Skeletal muscle tissue (tissue), 4 donors: ENCODE results near the gene DPYSL4. TPM values are rescaled to one million over a fixed set of nuclear protein-coding genes. Genes with fewer than 3 reads are reported as not detected.

ENCODE experiments used
- H3K27ac ChIP-seq: one replicate; pipeline ENCODE4 v1.7.0; 2013; ENCODE audit warnings: mild to moderate bottlenecking, low read depth, low read length, inconsistent platforms
- H3K27me3 ChIP-seq, 3 donors: one replicate each; pipeline ENCODE4 v1.7.0; 2013; ENCODE audit warnings: low read length in 3 of 3; ENCODE audit not compliant: control insufficient read depth in 3 of 3, insufficient read depth in 3 of 3
- H3K36me3 ChIP-seq, 3 donors: one replicate each; pipeline ENCODE4 v1.7.0; 2013; ENCODE audit warnings: low read length in 3 of 3; ENCODE audit not compliant: control insufficient read depth in 3 of 3, insufficient read depth in 3 of 3
- H3K4me1 ChIP-seq, 3 donors: one replicate each; pipeline ENCODE4 v1.7.0; 2013; ENCODE audit warnings: low read length in 3 of 3, mild to moderate bottlenecking in 3 of 3; ENCODE audit not compliant: control insufficient read depth in 3 of 3, insufficient read depth in 3 of 3
- H3K4me3 ChIP-seq, 3 donors: one replicate each; pipeline ENCODE4 v1.7.0; 2013; ENCODE audit warnings: low read length in 3 of 3
- H3K9ac ChIP-seq, 3 donors: one replicate each; pipeline ENCODE4 v1.7.0; 2013; ENCODE audit warnings: low read length in 3 of 3, mild to moderate bottlenecking in 3 of 3, moderate library complexity in 2 of 3, low read depth in 1 of 3
- H3K9me3 ChIP-seq, 3 donors: one replicate each; pipeline ENCODE4 v1.7.0; 2013; ENCODE audit warnings: low read length in 3 of 3; ENCODE audit not compliant: control insufficient read depth in 3 of 3
- total RNA-seq: library from RNA; depleted of rRNA; stranded (reverse); fragments of >200 nt; gene quantifications from one replicate; pipeline ENCODE4 v1.2.3, GENCODE V29; 2014
- donor health status: Osteomylitis.

Gene DPYSL4
- total RNA-seq, 1 donor from 2014 or later = 1.0 TPM

- Histone ChIP-seq H3K36me3 (peaks cover 0 to 7% (median 7%) of the 10 kb centered on the region in 3 donors), H3K9ac (no peak overlapping the region), H3K27me3 (peaks cover 0 to 6% (median 0%) of the 10 kb centered on the region in 3 donors), H3K27ac (no peak overlapping the region), H3K4me1 (no peaks in the 10 kb centered on the region), H3K4me3 (no peak overlapping the region), H3K9me3 (no peaks in the 10 kb centered on the region)
These were observed 17.6 kb upstream of the DPYSL4 start for GRCh38 chr10:132169031-132169765.

GRCh38 chr10:132169766-132170560, 16.8 kb upstream of the DPYSL4 start:
- no peak overlapping the region for H3K27ac ChIP-seq
- H3K4me1 ChIP-seq = no peaks in the 10 kb centered on the region
- no peak overlapping the region for H3K4me3 ChIP-seq
- no peak overlapping the region for H3K9ac ChIP-seq
- H3K36me3 ChIP-seq = peaks cover 0 to 7% (median 7%) of the 10 kb centered on the region in 3 donors
- H3K27me3 ChIP-seq = peaks cover 0 to 9% (median 0%) of the 10 kb centered on the region in 3 donors
- no peaks in the 10 kb centered on the region for H3K9me3 ChIP-seq

- H3K4me1 ChIP-seq = peaks cover 0 to under 1% (median 0%) of the 10 kb centered on the region in 3 donors
- no peak overlapping the region for H3K27ac ChIP-seq
- peaks cover 0 to 7% (median 7%) of the 10 kb centered on the region in 3 donors for H3K36me3 ChIP-seq
- H3K9ac ChIP-seq = no peak overlapping the region
- H3K9me3 ChIP-seq = no peaks in the 10 kb centered on the region
- H3K4me3 ChIP-seq = no peak overlapping the region
- H3K27me3 ChIP-seq = peaks cover 0 to 15% (median under 1%) of the 10 kb centered on the region in 3 donors
These were observed 16.0 kb upstream of the DPYSL4 start for GRCh38 chr10:132170561-132171361.

GRCh38 chr10:132172091-132173066, 14.4 kb upstream of the DPYSL4 start:
- H3K4me1 ChIP-seq = peaks cover 0 to 4% (median 4%) of the 10 kb centered on the region in 3 donors
- H3K4me3 ChIP-seq = no peak overlapping the region
- H3K27me3 ChIP-seq = peaks cover 9 to 28% (median 12%) of the 10 kb centered on the region in 3 donors
- H3K27ac ChIP-seq = no peak overlapping the region
- peaks cover 0 to 7% (median 7%) of the 10 kb centered on the region in 3 donors for H3K36me3 ChIP-seq
- H3K9ac ChIP-seq = no peak overlapping the region
- no peaks in the 10 kb centered on the region for H3K9me3 ChIP-seq

GRCh38 chr10:132173185-132173584, 13.6 kb upstream of the DPYSL4 start:
- Histone ChIP-seq H3K9ac (no peak overlapping the region), H3K27me3 (peaks cover 14 to 36% (median 18%) of the 10 kb centered on the region in 3 donors), H3K36me3 (peaks cover 0 to 7% (median 5%) of the 10 kb centered on the region in 3 donors), H3K4me1 (peaks cover 0 to 4% (median 4%) of the 10 kb centered on the region in 3 donors), H3K9me3 (no peaks in the 10 kb centered on the region), H3K27ac (no peak overlapping the region), H3K4me3 (no peak overlapping the region)

GRCh38 chr10:132174237-132174636, 12.5 kb upstream of the DPYSL4 start:
- Histone ChIP-seq H3K4me3 (no peak overlapping the region), H3K27ac (no peak overlapping the region), H3K9me3 (no peaks in the 10 kb centered on the region), H3K4me1 (peaks cover 0 to 4% (median 4%) of the 10 kb centered on the region in 3 donors), H3K27me3 (peaks cover 14 to 45% (median 21%) of the 10 kb centered on the region in 3 donors), H3K36me3 (peaks cover 0 to 3% (median 2%) of the 10 kb centered on the region in 3 donors), H3K9ac (no peak overlapping the region)

- no peak overlapping the region for H3K27ac ChIP-seq
- no peak overlapping the region for H3K9ac ChIP-seq
- no peak overlapping the region for H3K4me3 ChIP-seq
- no peaks in the 10 kb centered on the region for H3K9me3 ChIP-seq
- peaks cover 14 to 53% (median 21%) of the 10 kb centered on the region in 3 donors for H3K27me3 ChIP-seq
- H3K36me3 ChIP-seq = peaks cover 0 to 2% (median 0%) of the 10 kb centered on the region in 3 donors
- H3K4me1 ChIP-seq = peaks cover 0 to 4% (median 4%) of the 10 kb centered on the region in 3 donors
These were observed 11.3 kb upstream of the DPYSL4 start for GRCh38 chr10:132175408-132175807.

- H3K27me3 ChIP-seq = peaks cover 17 to 53% (median 21%) of the 10 kb centered on the region in 3 donors
- H3K4me1 ChIP-seq = peaks cover 0 to 4% (median 4%) of the 10 kb centered on the region in 3 donors
- no peaks in the 10 kb centered on the region for H3K36me3 ChIP-seq
- H3K27ac ChIP-seq = no peak overlapping the region
- H3K4me3 ChIP-seq = no peak overlapping the region
- no peaks in the 10 kb centered on the region for H3K9me3 ChIP-seq
- no peak overlapping the region for H3K9ac ChIP-seq
These were observed 10.7 kb upstream of the DPYSL4 start for GRCh38 chr10:132175907-132176581.
